ENCODE measurements around the gene ANKRD30B.

GRCh38 chr18:14900435-14900834 is 152.5 kb downstream of the ANKRD30B start:
- TF ChIP-seq TAF1 (IDR thresholded peaks at IDR 0.05; ENCODE audit: low read depth, low read length) (no peak), POLR2AphosphoS5 (IDR thresholded peaks at IDR 0.05; ENCODE audit: low read depth, low read length) (no peak)

Measured in GM12891 (cell line).